SU-DHL-6 (cell line): ENCODE measurements around the gene C1orf21.

Experiments
- EZH2phosphoT487 ChIP-seq: fragments of 200-600 bp; sonication (generic), shearing (Covaris generic); conservative IDR thresholded peaks from 2 replicates; pipeline ENCODE4 v1.6.1; 2018; ENCODE audit warnings: mild to moderate bottlenecking, antibody characterized with exemption, low read length, moderate library complexity, mixed read lengths
- TF ChIP-seq, protein P1 (sequence below): fragments of 200-600 bp; sonication (generic); IDR thresholded peaks from one replicate; pipeline ENCODE4 v1.5.1; 2017; ENCODE audit warnings: antibody characterized with exemption, mild to moderate bottlenecking, low read length, moderate library complexity; ENCODE audit not compliant: insufficient read depth, poor library complexity, severe bottlenecking

DNA sequence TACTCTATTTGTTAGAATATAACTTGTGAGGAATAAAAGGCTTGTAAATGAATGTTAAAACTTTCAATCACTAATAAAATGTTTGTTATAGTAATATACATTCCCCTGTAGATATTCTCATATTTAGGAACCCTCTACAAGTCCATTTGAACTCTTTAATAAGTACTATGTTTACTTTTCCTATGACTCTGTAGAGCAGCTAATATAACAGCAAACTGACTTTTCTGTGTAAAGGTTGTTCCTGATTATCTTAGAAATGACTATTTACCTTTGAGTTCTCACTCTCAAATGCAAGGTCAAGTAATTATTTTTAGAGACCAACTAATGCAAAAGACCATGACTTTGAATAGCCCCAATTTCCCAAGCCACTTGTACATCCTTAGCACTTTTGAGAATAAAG lies 130.3 kb downstream of the C1orf21 start:
- TF ChIP-seq, protein P1, sequence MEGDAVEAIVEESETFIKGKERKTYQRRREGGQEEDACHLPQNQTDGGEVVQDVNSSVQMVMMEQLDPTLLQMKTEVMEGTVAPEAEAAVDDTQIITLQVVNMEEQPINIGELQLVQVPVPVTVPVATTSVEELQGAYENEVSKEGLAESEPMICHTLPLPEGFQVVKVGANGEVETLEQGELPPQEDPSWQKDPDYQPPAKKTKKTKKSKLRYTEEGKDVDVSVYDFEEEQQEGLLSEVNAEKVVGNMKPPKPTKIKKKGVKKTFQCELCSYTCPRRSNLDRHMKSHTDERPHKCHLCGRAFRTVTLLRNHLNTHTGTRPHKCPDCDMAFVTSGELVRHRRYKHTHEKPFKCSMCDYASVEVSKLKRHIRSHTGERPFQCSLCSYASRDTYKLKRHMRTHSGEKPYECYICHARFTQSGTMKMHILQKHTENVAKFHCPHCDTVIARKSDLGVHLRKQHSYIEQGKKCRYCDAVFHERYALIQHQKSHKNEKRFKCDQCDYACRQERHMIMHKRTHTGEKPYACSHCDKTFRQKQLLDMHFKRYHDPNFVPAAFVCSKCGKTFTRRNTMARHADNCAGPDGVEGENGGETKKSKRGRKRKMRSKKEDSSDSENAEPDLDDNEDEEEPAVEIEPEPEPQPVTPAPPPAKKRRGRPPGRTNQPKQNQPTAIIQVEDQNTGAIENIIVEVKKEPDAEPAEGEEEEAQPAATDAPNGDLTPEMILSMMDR = no peak
- no peak for TF ChIP-seq EZH2phosphoT487
